MCF 10A (cell line): Measurements from ENCODE around the gene B3GNT9. TPM values are rescaled to one million over a fixed set of nuclear protein-coding genes. Genes with fewer than 3 reads are reported as not detected.

ENCODE experiments used
- BruUV-seq: library from RNA; stranded (reverse); fragments of 400-500 nt; replicated peaks from 2 replicates; lab custom pipeline; 2021; lab: Mats Ljungman, UMichigan
- CTCF ChIA-PET: fragments of 300-600 bp; sonication (Branson Sonifier 250); formaldehyde crosslinking; extraction: SDS; loops from one replicate; lab custom pipeline; 2021; ENCODE audit warnings: antibody characterized with exemption, inconsistent platforms; lab: Yijun Ruan, JAX
- POLR2A ChIA-PET: fragments of 300-600, 350-650 bp; sonication (Branson Sonifier 250); formaldehyde crosslinking; extraction: SDS; loops from one replicate; lab custom pipeline; 2020; ENCODE audit warnings: antibody characterized with exemption, inconsistent platforms; lab: Yijun Ruan, JAX
- DNase-seq: peaks from one replicate; pipeline ENCODE4 v3.0.0-alpha.2; 2018; ENCODE audit not compliant: unreplicated experiment
- H3K27ac Mint-ChIP-seq: one replicate; pipeline ENCODE4 v1.8.0; 2022; ENCODE audit warnings: mild to moderate bottlenecking, low read depth, mixed read lengths; ENCODE audit not compliant: unreplicated experiment
- H3K27me3 Mint-ChIP-seq: one replicate; pipeline ENCODE4 v1.8.0; 2022; ENCODE audit warnings: mixed read lengths; ENCODE audit not compliant: insufficient read depth, unreplicated experiment
- H3K36me3 Mint-ChIP-seq: one replicate; pipeline ENCODE4 v1.8.0; 2022; ENCODE audit warnings: mild to moderate bottlenecking, moderate library complexity, mixed read lengths; ENCODE audit not compliant: insufficient read depth, unreplicated experiment
- H3K4me1 Mint-ChIP-seq: one replicate; pipeline ENCODE4 v1.8.0; 2022; ENCODE audit warnings: mixed read lengths; ENCODE audit not compliant: insufficient read depth, unreplicated experiment
- H3K4me3 Mint-ChIP-seq: one replicate; pipeline ENCODE4 v1.8.0; 2022; ENCODE audit warnings: mild to moderate bottlenecking, moderate library complexity, mixed read lengths; ENCODE audit not compliant: unreplicated experiment
- H3K9me3 Mint-ChIP-seq: one replicate; pipeline ENCODE4 v1.8.0; 2022; ENCODE audit warnings: mixed read lengths; ENCODE audit not compliant: unreplicated experiment
- intact Hi-C: fragments of 100-400 bp; cut with micrococcal nuclease; formaldehyde crosslinking; loops from 2 replicates; pipeline ENCODE4 v1.14.1; 2022
- total RNA-seq: library from RNA; stranded (reverse); gene quantifications from 2 replicates; pipeline ENCODE4 v1.2.3, GENCODE V29; 2022
- TF ChIP-seq, protein P1 (sequence below): fragments of 200-600 bp; IDR thresholded peaks from one replicate; pipeline ENCODE4 v1.8.0; 2022; ENCODE audit warnings: antibody characterized with exemption, mild to moderate bottlenecking; ENCODE audit not compliant: unreplicated experiment

B3GNT9 gene
- total RNA-seq, 1 experiment from 2014 or later, result 0.84 TPM

DNA sequence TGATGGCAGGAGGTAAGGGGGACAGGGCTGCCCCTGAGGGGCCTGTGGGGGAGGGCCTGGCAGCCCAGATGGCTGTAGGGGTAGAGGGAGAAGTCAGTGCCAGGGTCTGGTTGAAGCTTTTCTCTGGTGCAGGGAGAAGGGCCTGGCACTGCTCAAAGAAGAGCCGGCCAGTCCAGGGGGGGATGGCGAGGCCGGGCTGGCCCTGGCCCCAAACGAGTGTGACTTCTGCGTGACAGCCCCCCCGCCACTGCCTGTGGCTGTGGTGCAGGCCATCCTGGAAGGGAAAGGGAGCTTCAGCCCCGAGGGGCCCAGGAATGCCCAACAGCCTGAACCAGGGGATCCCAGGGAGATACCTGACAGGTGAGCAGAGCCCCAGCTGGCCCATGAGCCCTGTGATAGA, 16.8 kb upstream of the B3GNT9 start:
- BruUV-seq, result no TSS peak
- peaks cover 5% of the 10 kb centered on the region for H3K36me3 Mint-ChIP-seq
- H3K4me1 Mint-ChIP-seq, result peaks cover 23% of the 10 kb centered on the region
- no peaks in the 10 kb centered on the region for H3K9me3 Mint-ChIP-seq
- DNase-seq, result no peak
- TF ChIP-seq, protein P1, sequence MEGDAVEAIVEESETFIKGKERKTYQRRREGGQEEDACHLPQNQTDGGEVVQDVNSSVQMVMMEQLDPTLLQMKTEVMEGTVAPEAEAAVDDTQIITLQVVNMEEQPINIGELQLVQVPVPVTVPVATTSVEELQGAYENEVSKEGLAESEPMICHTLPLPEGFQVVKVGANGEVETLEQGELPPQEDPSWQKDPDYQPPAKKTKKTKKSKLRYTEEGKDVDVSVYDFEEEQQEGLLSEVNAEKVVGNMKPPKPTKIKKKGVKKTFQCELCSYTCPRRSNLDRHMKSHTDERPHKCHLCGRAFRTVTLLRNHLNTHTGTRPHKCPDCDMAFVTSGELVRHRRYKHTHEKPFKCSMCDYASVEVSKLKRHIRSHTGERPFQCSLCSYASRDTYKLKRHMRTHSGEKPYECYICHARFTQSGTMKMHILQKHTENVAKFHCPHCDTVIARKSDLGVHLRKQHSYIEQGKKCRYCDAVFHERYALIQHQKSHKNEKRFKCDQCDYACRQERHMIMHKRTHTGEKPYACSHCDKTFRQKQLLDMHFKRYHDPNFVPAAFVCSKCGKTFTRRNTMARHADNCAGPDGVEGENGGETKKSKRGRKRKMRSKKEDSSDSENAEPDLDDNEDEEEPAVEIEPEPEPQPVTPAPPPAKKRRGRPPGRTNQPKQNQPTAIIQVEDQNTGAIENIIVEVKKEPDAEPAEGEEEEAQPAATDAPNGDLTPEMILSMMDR, result no peak
- no peak overlapping the region for H3K4me3 Mint-ChIP-seq
- intact Hi-C loops, result no loop called here
- no peaks in the 10 kb centered on the region for H3K27me3 Mint-ChIP-seq
- H3K27ac Mint-ChIP-seq, result no peak overlapping the region
- ChIA-PET POLR2A (interaction anchor here (0.6 kb wide), 1 partner anchor 150 kb away, joined by 3 read pairs; no protein-coding TSS in a partner anchor), CTCF (interaction anchor here (0.7 kb wide), 1 partner anchor 31 kb away, joined by 3 read pairs; no protein-coding TSS in a partner anchor)

DNA sequence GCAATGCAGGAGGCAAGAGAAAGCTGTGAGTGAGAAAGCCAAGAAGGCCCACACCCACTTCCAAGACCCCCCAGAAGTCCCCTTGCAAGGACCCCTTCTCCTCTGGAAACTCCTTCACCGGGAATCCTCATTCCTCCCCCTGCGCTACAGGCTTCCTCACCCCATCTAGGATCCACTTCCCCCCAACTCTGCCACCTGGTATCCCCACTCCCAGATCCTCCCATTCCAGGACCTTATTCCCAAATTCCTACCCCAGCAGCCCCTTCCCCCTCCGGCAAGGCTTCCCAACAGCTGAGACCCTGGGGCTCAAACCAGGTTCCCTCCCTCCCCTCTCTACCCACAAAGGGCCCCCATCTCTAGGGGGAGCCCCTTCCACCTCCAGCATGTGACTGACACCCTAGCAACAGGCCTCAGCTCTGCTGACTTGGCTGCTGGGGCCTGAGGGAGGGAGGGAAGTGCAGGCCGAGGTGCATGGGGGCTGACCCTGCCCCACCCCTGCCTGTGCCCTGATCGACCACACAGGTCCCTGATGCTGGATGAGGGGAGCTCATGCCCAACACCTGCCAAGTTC, 15.9 kb upstream of the B3GNT9 start:
- no TSS peak for BruUV-seq
- ChIA-PET POLR2A (no interaction called here), CTCF (interaction anchor here (0.7 kb wide), 2 partner anchors 9 to 12 kb away, joined by 3 read pairs; no protein-coding TSS in a partner anchor)
- Mint-ChIP-seq H3K27ac (no peak overlapping the region), H3K4me3 (no peak overlapping the region), H3K27me3 (no peaks in the 10 kb centered on the region), H3K9me3 (no peaks in the 10 kb centered on the region), H3K36me3 (peaks cover 11% of the 10 kb centered on the region), H3K4me1 (peaks cover 18% of the 10 kb centered on the region)
- no peak for DNase-seq
- intact Hi-C loops, result no loop called here
- TF ChIP-seq, protein P1, result no peak

DNA sequence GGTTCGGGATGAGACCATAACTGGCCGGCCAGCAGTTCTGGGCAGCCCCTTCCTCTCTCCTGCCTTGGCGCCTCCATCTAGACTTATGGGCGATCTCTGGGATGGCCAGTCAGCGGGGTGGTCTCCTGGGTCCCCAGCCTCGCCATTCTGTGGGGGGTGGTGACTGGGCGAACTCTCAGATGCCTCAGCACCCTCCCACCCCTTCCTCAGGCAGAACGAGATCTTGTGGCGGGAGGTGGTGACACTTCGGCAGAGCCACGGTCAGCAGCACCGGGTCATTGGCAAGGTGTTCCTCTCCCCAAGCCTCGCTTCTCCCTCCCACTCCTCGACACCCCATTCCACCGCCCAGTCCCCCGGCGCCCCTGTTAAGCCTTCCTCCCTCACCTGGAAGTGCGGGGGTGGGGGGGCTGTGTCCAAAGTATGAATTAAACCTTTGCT, 15.3 kb upstream of the B3GNT9 start:
- BruUV-seq, result no TSS peak
- H3K4me3 Mint-ChIP-seq, result no peak overlapping the region
- H3K27me3 Mint-ChIP-seq, result no peaks in the 10 kb centered on the region
- H3K27ac Mint-ChIP-seq, result no peak overlapping the region
- H3K9me3 Mint-ChIP-seq, result no peaks in the 10 kb centered on the region
- ChIA-PET POLR2A (interaction anchor here (1.1 kb wide), 1 partner anchor 12 kb away, joined by 3 read pairs; no protein-coding TSS in a partner anchor), CTCF (interaction anchor here (0.7 kb wide), 1 partner anchor 10 kb away, joined by 3 read pairs; no protein-coding TSS in a partner anchor)
- peaks cover 12% of the 10 kb centered on the region for H3K36me3 Mint-ChIP-seq
- no peak for DNase-seq
- intact Hi-C loops, result no loop called here
- peaks cover 12% of the 10 kb centered on the region for H3K4me1 Mint-ChIP-seq
- TF ChIP-seq, protein P1, result no peak

DNA sequence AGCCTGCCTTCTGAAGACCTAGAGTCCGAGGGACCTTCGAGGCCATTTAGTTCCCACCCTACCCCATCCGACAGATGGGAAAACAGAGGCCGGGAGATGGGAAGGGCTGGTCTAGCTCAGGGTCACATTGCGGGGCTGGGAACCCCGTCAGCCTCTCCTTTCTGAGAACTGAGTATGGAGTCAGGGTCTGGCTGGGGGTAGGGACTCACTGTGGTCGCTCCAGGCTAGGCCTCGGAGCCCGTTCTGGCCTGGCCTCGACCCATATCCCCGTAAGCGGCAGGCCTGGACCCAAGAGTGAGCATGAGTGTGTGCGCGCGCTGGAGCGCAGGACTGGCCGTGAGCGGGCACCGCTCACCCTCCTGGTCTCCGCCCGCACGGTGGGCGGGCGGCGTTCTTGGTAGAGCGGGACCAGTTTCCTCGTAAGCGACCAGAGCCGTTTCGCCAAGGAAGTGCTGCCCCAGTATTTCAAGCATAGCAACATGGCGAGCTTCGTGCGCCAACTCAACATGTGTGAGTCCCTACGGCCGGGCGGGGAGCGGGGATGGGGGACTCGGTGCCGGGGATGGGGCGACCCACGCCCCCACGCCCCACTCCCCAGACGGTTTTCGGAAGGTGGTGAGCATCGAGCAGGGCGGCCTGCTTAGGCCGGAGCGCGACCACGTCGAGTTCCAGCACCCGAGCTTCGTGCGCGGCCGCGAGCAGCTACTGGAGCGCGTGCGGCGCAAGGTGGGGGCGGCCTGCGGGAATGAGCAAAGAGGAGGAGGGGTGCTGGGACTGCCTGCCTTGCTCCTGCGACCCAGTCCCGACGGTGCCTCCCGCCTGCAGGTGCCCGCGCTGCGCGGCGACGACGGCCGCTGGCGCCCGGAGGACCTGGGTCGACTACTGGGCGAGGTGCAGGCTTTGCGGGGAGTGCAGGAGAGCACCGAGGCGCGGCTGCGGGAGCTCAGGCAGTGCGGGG, 14.6 kb upstream of the B3GNT9 start:
- Mint-ChIP-seq H3K4me1 (peaks cover 8% of the 10 kb centered on the region), H3K4me3 (no peak overlapping the region), H3K27me3 (no peaks in the 10 kb centered on the region), H3K27ac (no peak overlapping the region), H3K9me3 (no peaks in the 10 kb centered on the region), H3K36me3 (peaks cover 12% of the 10 kb centered on the region)
- TF ChIP-seq, protein P1, result no peak
- CTCF ChIA-PET, result interaction anchor here (0.5 to 0.6 kb wide), 2 partner anchors 29 to 35 kb away, joined by 3 to 5 read pairs; no protein-coding TSS in a partner anchor
- POLR2A ChIA-PET, result interaction anchor here (1.1 kb wide), 1 partner anchor 12 kb away, joined by 3 read pairs; no protein-coding TSS in a partner anchor
- no TSS peak for BruUV-seq
- DNase-seq, result no peak
- intact Hi-C loops, result no loop called here
